PC-3 (cell line): ENCODE measurements around the gene NPR1.

ENCODE experiments used
- CTCF ChIP-seq: fragments of 300-600 bp; sonication (generic); conservative IDR thresholded peaks from 2 replicates; pipeline ENCODE4 v1.5.1; 2017; ENCODE audit warnings: antibody characterized with exemption, low read depth, mild to moderate bottlenecking, low read length
- EZH2 ChIP-seq: fragments of 300-600 bp; sonication (generic); IDR thresholded peaks from one replicate; pipeline ENCODE4 v1.6.1; 2017; ENCODE audit warnings: antibody characterized with exemption, mild to moderate bottlenecking, low read length; ENCODE audit not compliant: unreplicated experiment

- no peak; the same call in 1 of the 2 replicates for TF ChIP-seq CTCF
- TF ChIP-seq EZH2: peak; percentile 59
Observed at GRCh38 chr1:153678519-153679336, at the start of gene NPR1.
